Measurements from ENCODE around the gene TLX3.

Gene TLX3

DNA sequence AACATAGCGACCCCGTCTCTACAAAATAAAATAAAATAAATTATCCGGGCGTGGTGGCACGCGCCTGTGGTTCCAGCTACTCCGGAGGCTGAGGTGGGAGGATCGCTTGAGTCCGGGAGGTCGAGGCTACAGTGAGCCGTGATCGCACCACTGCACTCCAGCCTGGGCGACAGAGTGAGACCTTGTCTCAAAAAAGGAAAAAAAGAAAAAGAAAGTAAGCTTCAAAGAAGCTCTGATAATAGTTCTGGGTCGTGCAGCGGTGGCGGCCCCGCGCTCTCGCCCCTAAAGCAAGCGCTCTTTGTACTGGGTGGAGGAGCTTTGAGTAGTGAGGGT is 6.8 kb downstream of the TLX3 start:
- H3K27me3 ChIP-seq (replicated peaks): peaks cover 94% of the 10 kb centered on the region
- H3K27ac ChIP-seq: no peak overlapping the region
- H3K4me3 ChIP-seq (ENCODE audit: low read depth, low read length): no peak overlapping the region
- in situ Hi-C loops (cut with HindIII; ENCODE audit: low pct_ligation_motif_present, low sequenced_read_pairs): no loop called here
- TF ChIP-seq, protein P1, sequence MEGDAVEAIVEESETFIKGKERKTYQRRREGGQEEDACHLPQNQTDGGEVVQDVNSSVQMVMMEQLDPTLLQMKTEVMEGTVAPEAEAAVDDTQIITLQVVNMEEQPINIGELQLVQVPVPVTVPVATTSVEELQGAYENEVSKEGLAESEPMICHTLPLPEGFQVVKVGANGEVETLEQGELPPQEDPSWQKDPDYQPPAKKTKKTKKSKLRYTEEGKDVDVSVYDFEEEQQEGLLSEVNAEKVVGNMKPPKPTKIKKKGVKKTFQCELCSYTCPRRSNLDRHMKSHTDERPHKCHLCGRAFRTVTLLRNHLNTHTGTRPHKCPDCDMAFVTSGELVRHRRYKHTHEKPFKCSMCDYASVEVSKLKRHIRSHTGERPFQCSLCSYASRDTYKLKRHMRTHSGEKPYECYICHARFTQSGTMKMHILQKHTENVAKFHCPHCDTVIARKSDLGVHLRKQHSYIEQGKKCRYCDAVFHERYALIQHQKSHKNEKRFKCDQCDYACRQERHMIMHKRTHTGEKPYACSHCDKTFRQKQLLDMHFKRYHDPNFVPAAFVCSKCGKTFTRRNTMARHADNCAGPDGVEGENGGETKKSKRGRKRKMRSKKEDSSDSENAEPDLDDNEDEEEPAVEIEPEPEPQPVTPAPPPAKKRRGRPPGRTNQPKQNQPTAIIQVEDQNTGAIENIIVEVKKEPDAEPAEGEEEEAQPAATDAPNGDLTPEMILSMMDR (IDR thresholded peaks at IDR 0.05; ENCODE audit: low read depth, low read length, missing control alignments): no peak
- H3K36me3 ChIP-seq (replicated peaks): no peaks in the 10 kb centered on the region
- no peak for DNase-seq

DNA sequence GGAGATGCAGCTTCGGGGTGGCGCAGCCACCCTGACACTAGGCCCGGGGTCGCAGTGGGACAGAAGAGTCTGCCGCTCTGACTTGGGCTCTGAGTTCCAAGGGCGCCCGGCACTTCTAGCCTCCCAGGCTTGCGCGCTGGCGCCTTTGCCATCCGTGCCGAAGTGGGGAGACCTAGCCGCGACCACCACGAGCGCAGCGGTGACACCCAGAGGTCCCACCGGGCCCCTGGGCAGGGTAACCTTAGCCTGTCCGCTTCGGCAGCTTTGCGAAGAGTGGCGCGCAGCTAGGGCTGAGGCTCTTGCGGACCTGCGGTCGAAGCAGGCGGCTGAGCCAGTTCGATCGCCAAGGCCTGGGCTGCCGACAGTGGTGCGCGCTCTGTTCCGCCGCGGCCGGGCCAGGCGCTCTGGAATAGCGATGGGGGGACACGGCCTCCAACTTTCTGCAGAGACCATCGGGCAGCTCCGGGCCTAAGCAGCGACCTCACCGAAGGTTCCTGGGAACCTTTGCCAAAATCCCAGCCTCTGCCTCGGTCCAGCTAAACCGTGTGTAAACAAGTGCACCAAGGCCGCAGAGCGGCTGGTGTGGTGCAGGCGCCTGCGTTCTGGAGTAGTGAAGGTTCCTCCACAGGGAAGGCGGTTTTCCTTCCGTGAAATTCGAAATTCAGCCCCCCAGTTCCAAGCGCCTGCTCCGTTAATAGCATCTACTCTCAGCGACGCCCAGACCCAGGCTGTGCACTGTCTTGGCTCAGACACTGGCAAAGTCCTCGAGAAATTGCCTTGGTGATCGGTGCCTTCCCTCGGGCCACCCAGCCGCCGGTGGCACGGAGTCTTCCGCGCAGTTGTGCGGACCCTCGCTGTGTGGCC is 7.4 kb downstream of the TLX3 start:
- Histone ChIP-seq H3K36me3 (replicated peaks) (no peaks in the 10 kb centered on the region), H3K4me3 (ENCODE audit: low read depth, low read length) (no peak overlapping the region), H3K27me3 (replicated peaks) (peaks cover 92% of the 10 kb centered on the region), H3K27ac (no peak overlapping the region)
- no peak for DNase-seq
- in situ Hi-C loops (cut with HindIII; ENCODE audit: low pct_ligation_motif_present, low sequenced_read_pairs): no loop called here
- TF ChIP-seq, protein P1 (IDR thresholded peaks at IDR 0.05; ENCODE audit: low read depth, low read length, missing control alignments): no peak

DNA sequence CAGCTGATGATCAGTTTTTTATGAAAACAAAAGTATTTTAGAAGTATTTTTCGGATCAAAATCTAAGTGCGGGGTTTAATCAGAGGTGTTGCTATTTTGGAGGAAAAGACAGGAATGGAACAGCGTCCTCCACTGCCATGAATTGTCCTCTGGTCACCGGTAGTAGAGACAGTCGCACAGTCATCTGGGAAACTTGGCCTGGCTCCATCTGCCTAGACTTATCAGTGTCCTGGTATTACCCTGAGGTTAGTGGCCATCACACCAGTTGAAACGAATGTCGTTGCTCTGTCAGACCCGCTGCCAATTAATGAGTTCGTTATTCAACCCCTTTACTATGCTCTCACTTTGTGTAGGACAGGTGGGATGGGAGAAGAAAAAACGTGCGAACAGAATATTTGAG is 8.2 kb downstream of the TLX3 start:
- no peak for DNase-seq
- peaks cover 90% of the 10 kb centered on the region for H3K27me3 ChIP-seq (replicated peaks)
- H3K4me3 ChIP-seq (ENCODE audit: low read depth, low read length): no peak overlapping the region
- no peak overlapping the region for H3K27ac ChIP-seq
- no peaks in the 10 kb centered on the region for H3K36me3 ChIP-seq (replicated peaks)
- TF ChIP-seq, protein P1 (IDR thresholded peaks at IDR 0.05; ENCODE audit: low read depth, low read length, missing control alignments): no peak
- in situ Hi-C loops (cut with HindIII; ENCODE audit: low pct_ligation_motif_present, low sequenced_read_pairs): no loop called here

DNA sequence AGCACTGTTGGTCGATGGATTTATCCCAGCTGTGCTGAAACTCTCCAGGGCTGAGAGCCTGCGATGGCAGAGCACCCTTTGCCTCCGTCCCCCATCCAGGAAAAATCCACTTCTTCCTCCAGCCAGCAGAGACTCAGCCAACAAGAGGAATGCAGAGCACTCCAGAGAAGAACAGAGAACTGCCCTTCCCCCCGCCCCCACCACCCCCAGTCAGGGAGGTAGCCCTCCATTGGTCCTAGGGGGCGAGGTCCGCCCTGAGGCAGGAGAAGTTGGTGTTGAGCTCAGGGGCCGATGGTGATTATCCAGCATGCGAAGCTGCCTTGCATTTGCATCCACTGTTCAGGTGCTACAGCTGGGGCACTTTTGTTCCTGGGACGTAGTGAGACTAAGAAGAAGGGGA is 9.0 kb downstream of the TLX3 start:
- Histone ChIP-seq H3K4me3 (ENCODE audit: low read depth, low read length) (no peak overlapping the region), H3K36me3 (replicated peaks) (no peaks in the 10 kb centered on the region), H3K27me3 (replicated peaks) (peaks cover 90% of the 10 kb centered on the region), H3K27ac (no peak overlapping the region)
- TF ChIP-seq, protein P1 (IDR thresholded peaks at IDR 0.05; ENCODE audit: low read depth, low read length, missing control alignments): no peak
- no peak for DNase-seq
- in situ Hi-C loops (cut with HindIII; ENCODE audit: low pct_ligation_motif_present, low sequenced_read_pairs): no loop called here

DNA sequence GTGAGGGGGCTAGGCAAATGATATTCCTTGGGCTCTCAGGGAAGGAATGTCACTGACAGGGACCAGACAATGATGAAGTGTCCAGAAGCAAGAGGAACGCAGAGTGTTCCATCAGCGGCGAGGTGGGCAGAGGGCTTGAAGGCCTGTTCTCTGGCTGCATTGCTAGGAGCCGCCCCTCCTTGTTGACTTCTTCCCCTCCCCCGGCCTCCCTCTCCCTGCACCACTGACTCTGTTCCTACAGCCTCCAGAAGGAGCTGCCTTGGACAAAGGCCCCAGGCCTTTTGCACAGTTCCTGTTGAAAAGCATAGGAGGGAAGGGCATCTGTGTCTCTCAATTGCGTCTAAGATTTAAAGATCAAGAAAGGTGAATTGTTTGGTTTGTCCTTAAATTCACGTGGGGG is 12.4 kb downstream of the TLX3 start:
- TF ChIP-seq, protein P1 (IDR thresholded peaks at IDR 0.05; ENCODE audit: low read depth, low read length, missing control alignments): no peak
- no peak overlapping the region for H3K4me3 ChIP-seq (ENCODE audit: low read depth, low read length)
- no peak overlapping the region for H3K27ac ChIP-seq
- peaks cover 81% of the 10 kb centered on the region for H3K27me3 ChIP-seq (replicated peaks)
- H3K36me3 ChIP-seq (replicated peaks): no peaks in the 10 kb centered on the region
- no peak for DNase-seq
- in situ Hi-C loops (cut with HindIII; ENCODE audit: low pct_ligation_motif_present, low sequenced_read_pairs): no loop called here

DNA sequence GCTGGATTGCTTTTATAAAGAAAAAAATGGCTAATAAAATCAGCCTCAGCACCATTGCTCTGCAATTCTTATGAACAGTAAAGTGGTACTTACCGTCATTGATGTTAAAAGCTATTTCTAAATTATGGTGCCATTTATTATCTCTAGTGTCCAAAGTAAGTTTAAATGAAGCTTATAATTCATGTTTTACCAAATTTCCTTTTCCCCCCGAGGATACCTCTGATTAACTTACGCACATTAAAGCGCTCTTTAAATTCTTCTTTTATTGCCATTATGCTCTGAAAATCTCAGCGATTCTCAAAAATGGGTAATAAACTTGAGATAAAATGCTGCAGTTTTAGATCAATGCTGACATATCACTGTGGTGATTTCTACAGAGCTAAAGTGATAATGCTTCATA is 13.5 kb downstream of the TLX3 start:
- TF ChIP-seq, protein P1 (IDR thresholded peaks at IDR 0.05; ENCODE audit: low read depth, low read length, missing control alignments): no peak
- no peaks in the 10 kb centered on the region for H3K36me3 ChIP-seq (replicated peaks)
- no peak overlapping the region for H3K27ac ChIP-seq
- in situ Hi-C loops (cut with HindIII; ENCODE audit: low pct_ligation_motif_present, low sequenced_read_pairs): no loop called here
- peaks cover 70% of the 10 kb centered on the region for H3K27me3 ChIP-seq (replicated peaks)
- no peak for DNase-seq
- no peak overlapping the region for H3K4me3 ChIP-seq (ENCODE audit: low read depth, low read length)
